Ishikawa (cell line): Measurements from ENCODE around the gene PROX2.

Source experiments
- CEBPB ChIP-seq: IDR thresholded peaks from 2 replicates; pipeline ENCODE4 v1.6.1; 2012
- CREB1 ChIP-seq: IDR thresholded peaks from 2 replicates; pipeline ENCODE4 v1.6.1; 2012; ENCODE audit warnings: low read depth
- FOXM1 ChIP-seq: IDR thresholded peaks from 2 replicates; pipeline ENCODE4 v1.6.1; 2012; ENCODE audit warnings: low read depth, borderline replicate concordance
- RAD21 ChIP-seq: IDR thresholded peaks from 2 replicates; pipeline ENCODE4 v1.6.1; 2012; ENCODE audit warnings: low read depth
- TAF1 ChIP-seq: IDR thresholded peaks from 2 replicates; pipeline ENCODE4 v1.6.1; 2012; ENCODE audit warnings: low read depth, mild to moderate bottlenecking
- TEAD4 ChIP-seq: IDR thresholded peaks from 2 replicates; pipeline ENCODE4 v1.6.1; 2012
- USF1 ChIP-seq: IDR thresholded peaks from 2 replicates; pipeline ENCODE4 v1.6.1; 2012
- YY1 ChIP-seq: IDR thresholded peaks from 2 replicates; pipeline ENCODE4 v1.6.1; 2012; ENCODE audit warnings: low read depth

GRCh38 chr14:74911221-74911620, 35.3 kb upstream of the PROX2 start:
- TF ChIP-seq CEBPB, result no peak
- TF ChIP-seq RAD21, result no peak
- no peak for TF ChIP-seq TAF1
- TF ChIP-seq CREB1, result no peak
- TF ChIP-seq USF1, result no peak
- no peak for TF ChIP-seq TEAD4
- no peak for TF ChIP-seq YY1
- TF ChIP-seq FOXM1, result no peak
